ENCODE data around the gene DGKE. TPM values are rescaled to one million over a fixed set of nuclear protein-coding genes. Genes with fewer than 3 reads are reported as not detected.

DGKE gene
- total and polyA plus RNA-seq, 2 of the 8 experiments (the other 6 are each of a cell fraction or from before 2014, with no cell fraction given), result 1.7 to 7.4 TPM

DNA sequence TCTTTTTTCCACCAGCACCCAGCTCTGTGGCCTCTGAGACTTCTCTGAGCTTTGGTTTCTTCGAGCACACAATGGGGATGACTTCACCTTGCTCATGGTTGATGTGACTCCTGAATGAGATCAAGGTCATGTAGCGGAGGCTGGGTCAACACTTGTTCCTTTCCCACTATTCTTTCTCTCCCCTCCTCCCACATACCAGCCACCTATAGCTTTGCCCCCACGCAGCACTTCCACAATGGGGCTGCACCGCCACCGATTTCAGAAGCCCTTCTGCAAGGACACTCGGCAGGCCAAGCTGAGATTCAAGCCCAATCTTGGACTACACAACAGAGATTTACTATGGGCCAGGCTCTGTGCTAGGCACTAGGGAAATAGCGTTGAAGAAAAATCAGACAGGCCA, 65.5 kb downstream of the DGKE start (continued):
- TF ChIP-seq RNF2 (IDR thresholded peaks at IDR 0.05; ENCODE audit: borderline replicate concordance, low read depth, low read length, missing control alignments, poor library complexity, severe bottlenecking), result no peak
- TF ChIP-seq SAP30 (IDR thresholded peaks at IDR 0.05; ENCODE audit: insufficient read depth, insufficient replicate concordance, low read length), result no peak
